GM19193 (cell line): ENCODE data around the gene PTPRM.

Experiments
- POLR2A ChIP-seq: IDR thresholded peaks from 4 replicates; pipeline ENCODE4 v1.6.1; 2011; ENCODE audit not compliant: insufficient read depth, insufficient read length; ENCODE audit errors: extremely low read depth

Gene PTPRM

GRCh38 chr18:8293184-8293583 is 726.1 kb downstream of the PTPRM start:
- TF ChIP-seq POLR2A = no peak

- no peak for TF ChIP-seq POLR2A
These were observed 729.9 kb downstream of the PTPRM start for GRCh38 chr18:8296886-8297616.

- no peak for TF ChIP-seq POLR2A
These were observed 731.1 kb downstream of the PTPRM start for GRCh38 chr18:8298186-8298585.

GRCh38 chr18:8299054-8299980 is 732.2 kb downstream of the PTPRM start:
- no peak for TF ChIP-seq POLR2A

- TF ChIP-seq POLR2A = no peak
These were observed 733.8 kb downstream of the PTPRM start for GRCh38 chr18:8300751-8301410.

- no peak for TF ChIP-seq POLR2A
These were observed 734.5 kb downstream of the PTPRM start for GRCh38 chr18:8301427-8302172.

GRCh38 chr18:8303151-8303755 is 736.1 kb downstream of the PTPRM start:
- TF ChIP-seq POLR2A = no peak

- no peak for TF ChIP-seq POLR2A
These were observed 740.8 kb downstream of the PTPRM start for GRCh38 chr18:8307960-8308359.

- no peak for TF ChIP-seq POLR2A
These were observed 745.9 kb downstream of the PTPRM start for GRCh38 chr18:8313043-8313442.

- TF ChIP-seq POLR2A = no peak
These were observed 747.0 kb downstream of the PTPRM start for GRCh38 chr18:8314124-8314523.

GRCh38 chr18:8319798-8320489 is 752.8 kb downstream of the PTPRM start:
- no peak for TF ChIP-seq POLR2A

GRCh38 chr18:8322486-8322885 is 755.4 kb downstream of the PTPRM start:
- no peak for TF ChIP-seq POLR2A

- no peak for TF ChIP-seq POLR2A
These were observed 757.4 kb downstream of the PTPRM start for GRCh38 chr18:8324343-8325065.

GRCh38 chr18:8326763-8327394 is 759.8 kb downstream of the PTPRM start:
- no peak for TF ChIP-seq POLR2A
